NCI-H345 (cell line): ENCODE results near the gene SCUBE1.
A peak's percentile ranks its signal among the peaks of the same experiment; 100 is the strongest.

Experiments used
- DNase-seq: peaks from one replicate; lab custom pipeline; 2025; lab: John Stamatoyannopoulos, UW

The SCUBE1 gene

DNA sequence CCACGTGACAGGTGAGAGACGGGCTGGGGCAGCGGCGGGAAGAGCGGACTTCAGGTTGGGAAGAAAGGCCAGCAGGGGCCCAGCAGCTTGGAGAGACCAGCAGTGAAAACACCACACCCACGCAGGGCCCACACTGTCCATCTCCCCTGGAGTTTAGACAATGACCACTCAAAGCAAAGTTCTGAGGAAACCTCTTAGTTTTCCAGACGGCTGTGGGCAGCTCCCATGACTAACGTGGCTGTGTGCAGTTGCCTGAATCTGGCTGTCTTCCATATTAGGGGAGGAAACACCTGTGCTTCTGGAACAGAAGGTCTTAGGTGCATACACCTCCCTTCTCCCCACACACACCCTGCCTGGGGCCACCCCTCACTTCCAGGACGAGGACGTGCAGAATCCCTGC lies 85.6 kb downstream of the SCUBE1 start:
- DNase-seq: no peak

DNA sequence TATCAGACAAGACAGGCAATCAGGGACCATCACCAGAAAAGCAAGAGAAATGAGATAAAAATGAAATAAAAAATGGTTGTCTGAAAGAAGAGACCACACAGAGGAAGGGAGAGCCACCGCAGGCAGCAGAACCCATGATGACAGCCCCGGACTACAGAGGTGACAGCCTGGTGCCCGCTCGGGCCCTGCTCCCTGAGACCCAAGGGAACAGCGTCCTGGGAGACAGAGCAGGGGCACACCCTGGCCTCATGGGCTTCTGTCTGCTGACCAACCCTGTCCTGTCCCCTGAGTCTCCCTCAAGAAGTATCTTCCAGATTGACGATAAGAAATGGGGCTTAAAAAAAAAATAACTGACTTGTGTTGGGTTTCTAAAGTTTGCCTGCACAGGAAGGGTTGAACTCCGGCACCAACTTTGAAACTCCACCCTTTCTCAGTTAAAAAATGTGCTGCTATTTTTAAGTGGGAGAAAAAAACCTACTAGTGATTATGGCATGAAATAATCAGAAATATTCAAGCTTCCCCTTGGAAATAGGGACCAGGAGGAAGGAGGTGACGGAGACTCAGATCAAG lies 86.1 kb downstream of the SCUBE1 start:
- DNase-seq: no peak

DNA sequence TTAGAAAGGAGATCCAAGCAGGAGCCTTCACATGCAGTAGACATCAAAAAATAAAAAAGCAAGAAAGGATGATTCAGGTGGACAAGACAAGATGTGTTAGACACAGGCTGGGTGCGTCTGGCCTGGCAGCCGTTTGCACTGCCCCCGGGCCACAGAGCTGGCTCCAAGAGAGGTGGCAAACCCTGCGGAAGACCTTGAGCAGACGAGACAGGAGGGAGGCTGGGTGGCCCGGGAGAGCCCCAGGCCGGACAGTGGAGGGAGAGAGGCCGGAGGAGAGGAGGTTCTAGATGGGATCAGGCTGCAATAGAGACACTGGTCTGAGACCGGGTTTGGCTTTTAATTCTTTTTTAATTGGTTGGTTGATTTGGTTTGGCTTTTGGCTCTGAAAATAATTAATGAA lies 86.6 kb downstream of the SCUBE1 start:
- no peak for DNase-seq

DNA sequence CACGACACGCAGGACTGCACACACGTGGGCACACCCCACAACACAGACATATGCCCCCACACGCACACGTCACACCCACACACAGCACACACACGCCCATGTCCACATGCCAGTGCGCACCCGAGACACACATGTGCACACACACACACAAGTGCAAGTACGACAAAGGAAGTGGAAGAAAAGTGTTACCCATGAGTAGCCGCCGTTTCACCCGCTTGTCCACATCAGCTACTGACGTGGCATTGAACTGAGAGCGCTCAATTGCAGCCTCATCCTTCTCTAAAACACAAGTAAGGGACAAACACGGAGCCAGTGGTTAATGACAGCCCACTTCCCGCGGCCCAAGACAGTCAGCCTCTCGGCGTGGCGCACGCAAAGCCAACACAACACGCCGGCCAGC lies 87.9 kb downstream of the SCUBE1 start:
- DNase-seq: no peak

DNA sequence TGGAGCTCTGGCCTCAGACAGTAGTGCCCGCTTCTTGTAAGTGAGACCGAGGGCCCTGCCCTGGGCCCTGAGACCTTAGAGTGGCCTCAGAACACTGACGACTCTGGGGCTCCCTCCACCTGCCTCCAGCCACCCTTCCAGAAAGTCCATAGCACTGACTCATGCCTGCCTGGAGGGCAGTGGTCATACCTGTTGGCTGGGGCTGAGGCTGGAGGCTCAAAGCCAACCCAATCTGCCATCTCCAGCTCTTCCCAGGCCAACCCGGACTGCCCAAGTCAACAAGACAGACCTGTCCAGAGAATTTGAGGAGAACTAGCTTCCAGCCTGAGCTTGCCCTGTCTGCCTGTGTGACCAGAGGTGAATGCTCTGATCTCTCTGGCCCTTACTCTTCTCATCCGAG lies 89.3 kb downstream of the SCUBE1 start:
- DNase-seq: no peak

DNA sequence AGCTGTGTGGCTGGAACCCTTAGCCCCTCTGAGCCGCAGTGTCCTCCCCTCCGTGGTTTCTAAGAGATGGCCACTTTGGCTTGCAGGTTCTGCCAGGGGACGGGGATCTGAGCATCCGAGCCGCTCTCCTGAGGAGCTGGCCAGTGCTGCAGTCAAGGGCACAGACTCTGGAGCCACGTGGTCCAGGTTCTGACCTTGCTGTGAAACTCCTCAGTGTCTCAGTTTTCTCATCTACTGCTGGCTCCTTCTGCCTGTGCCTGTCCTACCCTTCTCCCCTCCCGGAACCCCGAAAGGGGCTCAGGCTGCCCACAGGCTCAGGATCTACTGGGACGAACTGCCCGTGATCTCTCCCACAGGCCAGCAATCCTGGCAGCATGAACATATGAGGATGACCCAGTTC lies 90.9 kb downstream of the SCUBE1 start:
- no peak for DNase-seq

DNA sequence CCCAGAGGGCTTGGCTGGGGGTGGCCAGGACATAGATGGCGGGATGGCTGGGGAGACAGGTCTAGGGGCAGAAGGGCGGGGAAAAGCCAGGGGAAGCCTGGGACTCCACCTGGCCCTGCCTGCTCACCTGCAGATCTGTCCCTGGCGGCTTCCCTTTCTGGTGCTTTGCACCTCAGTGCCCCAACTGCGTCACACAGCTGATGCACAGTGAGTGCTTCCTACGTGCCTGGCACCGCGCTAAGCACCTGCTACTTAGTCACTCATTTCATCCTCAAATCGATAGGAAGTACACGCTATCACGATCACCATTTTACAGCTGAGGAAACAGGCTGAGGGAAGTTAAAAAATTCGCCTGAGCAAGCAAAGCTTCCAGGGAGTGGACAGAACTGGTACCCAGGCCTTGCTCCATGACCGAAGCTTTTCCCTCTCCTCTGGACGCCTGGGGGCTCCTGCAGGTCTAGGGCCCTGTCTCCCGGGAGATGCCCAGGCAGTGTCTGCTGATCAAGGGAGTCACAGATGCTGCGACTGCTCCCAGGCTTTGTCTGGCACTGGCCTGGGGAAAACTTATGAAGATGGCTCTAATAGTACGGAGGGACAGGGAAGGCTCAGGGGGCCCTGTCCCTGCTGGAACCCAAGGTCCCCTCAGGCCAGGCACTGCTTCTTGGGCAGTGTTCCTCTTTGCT lies 93.2 kb downstream of the SCUBE1 start:
- no peak for DNase-seq

DNA sequence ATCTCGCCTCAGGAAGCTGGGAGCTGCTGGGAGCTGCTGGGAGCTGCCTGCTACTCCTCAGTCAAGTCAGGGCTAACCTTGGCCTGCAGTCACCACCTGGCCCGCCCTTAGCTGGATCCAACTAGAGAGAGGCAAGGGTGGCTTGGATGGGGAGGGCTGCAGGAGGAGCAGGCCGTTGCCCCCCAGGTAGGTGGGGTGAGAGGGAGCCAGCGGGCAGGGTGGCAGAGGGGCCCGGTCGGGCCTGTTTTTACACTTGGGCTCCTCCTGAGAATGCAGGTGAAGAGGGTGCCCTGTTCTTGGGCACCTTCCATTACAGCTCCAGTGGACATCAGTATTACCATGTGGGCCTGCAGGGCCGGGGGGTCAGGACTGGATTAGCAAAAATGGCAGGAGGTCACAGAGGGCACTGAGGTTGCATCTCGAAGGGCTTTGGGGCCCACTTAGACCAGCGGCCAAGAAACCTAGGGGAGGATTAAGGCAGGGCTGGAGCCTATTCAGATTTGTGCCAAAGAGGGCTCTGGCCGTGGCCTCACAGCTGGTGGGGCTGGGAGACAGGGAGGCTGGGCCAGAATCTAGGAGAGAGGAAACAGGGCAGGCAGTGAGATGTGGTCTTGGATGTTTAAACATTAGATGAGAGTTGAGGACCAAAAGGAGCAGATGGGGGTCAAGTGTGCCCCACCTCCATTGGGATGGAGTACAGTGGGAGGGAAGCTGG lies 95.5 kb downstream of the SCUBE1 start:
- no peak for DNase-seq

DNA sequence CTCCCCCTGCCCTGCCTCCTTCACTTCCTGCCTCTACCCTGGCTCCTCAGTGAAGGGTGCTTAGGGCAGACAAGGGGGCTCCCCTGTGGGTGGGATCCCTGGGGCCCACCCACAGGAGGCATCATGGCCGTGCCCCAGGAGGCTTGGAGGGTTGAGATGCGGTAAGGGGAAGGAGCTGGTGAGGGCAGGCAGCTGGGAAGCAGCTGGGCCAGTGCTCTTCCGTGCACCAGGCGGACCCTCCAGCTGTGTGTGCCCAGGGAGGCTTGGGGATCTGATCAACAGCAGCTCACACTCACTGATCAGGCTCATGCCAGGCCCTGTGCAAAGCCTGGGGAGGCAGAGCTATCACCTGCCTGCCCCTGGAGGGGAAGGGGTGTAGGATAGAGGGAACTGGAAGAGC lies 97.0 kb downstream of the SCUBE1 start:
- peak; percentile 60 for DNase-seq

DNA sequence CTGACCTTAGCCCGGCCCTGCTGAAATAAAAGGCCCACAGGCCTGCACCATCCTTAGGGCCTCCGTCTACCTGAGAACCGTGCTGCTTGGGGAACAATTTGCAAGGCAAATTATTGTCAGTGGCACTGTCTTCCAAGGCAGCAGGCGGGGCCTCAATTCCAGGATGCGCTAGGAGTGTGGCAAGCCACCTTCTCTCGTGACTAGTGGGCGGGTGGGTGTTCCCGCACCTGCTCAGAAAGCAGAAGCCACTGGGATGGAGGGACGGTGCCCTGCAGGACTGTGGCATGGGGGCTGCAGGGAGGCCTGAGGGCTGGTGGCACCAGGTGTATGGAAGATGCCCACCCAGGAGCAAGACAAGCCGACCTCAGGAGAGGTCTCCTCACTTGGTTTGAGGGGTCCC lies 97.5 kb downstream of the SCUBE1 start:
- DNase-seq: no peak

DNA sequence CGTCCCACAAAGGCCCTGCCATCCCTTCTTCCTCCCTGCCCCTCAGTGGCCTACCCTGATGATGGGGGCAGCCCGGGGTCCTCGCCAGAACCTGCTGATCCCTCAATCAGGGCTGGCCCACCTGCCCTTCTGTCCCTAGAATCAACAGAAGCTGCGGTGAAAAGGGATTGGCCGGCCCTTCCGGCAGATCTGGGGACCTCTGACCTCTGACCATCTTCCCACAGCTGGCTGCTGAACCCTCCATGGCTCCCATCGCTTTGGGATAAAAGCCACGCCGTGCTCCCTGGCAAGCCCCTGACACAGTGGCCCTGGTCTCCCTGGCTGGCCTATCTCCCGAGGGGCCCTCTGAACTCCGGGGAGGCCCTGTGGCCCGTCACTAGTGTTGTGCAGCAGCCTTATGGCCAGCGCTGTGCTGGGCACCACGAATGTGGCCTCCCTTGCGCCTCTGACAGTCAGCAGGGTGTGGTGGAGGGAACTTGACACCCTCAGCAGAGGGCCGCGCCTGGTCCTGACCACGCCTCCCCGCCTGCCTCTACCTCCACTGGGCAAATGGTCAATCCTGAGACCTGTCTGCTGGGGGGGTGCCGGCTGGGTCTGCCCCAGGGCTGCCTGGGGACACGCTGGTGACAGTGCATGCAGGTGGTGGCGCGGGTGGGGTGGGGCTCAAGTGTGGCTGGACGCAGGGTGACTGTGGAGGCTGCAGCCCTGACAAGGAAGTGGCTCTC lies 98.2 kb downstream of the SCUBE1 start:
- DNase-seq: no peak

DNA sequence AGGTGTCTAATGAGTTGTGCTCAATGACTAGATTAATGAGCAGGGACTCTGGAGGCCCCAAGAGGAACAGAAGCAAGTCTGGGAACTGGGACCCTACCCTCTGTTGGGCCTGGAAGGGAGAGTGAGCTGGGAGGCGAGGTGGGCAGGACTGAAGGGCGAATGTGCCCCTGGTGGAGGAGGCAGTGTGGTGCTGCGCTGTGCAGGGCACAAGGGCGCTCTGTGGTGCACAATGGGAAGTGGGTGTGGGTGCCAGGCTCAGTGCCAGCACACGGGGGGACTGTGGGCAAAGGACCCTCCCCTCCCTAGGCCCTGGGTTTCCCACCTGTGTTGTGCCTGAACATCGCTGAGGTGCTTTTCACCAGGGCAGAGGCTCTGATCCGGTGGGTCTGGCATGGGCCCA lies 98.8 kb downstream of the SCUBE1 start:
- DNase-seq: no peak

DNA sequence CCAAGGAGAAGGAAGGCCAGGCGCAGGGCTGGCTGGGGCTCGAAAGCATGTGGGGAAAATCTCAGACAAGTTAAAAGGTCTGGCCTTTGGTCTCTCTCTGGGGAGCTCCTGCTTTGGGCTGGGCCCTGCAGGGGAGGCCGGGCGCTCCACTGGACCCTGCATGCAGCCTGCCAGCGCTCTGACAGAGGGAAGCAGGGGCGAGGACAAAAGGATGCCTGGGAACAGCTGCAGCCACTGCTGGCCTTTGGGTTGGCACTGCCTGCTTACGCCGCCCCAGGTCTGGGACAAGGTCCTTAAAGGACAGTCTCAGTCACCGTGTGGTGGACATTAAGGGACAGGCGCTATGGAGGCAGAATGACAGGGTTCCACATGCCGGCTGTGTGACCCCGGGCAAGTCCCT lies 99.8 kb downstream of the SCUBE1 start:
- DNase-seq: no peak

DNA sequence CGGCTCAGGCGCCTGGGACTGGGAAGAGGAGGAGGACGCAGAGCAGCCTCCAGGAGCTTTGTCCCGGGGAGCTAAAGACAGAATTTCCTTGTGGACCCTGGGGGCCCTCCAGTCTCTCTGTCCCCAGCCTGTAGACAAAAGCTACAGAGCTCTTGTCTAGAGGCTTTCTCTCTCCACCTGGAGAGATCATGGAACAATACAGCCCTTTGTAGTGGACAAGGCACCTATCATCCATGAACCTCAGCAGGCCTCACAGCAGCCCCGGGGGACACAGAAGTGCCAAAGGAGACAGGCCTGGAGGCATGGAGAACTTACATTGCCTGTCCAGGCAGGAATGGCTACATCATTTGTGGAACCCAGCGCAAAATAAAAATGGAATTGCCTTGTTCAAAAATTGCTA lies 100.5 kb downstream of the SCUBE1 start:
- DNase-seq: no peak

DNA sequence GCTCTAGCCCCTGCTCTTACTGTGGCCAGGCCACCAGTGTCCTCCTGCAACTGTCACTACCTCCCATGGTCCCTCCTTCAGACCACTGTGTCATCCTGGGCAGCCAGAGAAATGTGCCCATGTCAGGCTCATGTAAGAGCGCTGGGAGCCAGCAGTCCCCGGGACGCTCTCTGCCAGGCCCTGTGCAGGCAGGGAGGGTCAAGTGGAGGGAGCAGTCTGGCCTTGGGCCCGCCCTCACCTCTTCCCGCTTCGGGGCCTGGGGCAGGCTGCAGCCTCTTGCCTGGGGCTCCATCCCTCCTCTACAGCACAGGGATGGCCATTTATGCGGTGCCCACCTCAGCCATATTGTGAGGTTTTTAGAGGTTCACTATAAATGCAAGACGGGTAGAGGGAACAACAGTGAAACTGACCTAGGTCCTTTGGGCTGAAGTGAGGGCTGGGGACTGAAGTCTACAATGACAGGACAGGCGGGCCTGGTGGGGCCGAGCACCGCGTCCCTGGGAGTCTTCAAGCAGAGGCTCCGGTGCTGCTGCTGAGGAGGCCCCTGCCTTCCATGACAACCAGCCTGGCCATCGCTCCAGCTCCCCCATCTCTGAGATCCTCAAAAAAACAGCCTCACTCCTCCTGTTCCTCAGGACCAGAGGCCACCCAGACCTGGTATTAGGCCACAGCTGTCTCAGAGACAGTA lies 101.3 kb downstream of the SCUBE1 start:
- no peak for DNase-seq

DNA sequence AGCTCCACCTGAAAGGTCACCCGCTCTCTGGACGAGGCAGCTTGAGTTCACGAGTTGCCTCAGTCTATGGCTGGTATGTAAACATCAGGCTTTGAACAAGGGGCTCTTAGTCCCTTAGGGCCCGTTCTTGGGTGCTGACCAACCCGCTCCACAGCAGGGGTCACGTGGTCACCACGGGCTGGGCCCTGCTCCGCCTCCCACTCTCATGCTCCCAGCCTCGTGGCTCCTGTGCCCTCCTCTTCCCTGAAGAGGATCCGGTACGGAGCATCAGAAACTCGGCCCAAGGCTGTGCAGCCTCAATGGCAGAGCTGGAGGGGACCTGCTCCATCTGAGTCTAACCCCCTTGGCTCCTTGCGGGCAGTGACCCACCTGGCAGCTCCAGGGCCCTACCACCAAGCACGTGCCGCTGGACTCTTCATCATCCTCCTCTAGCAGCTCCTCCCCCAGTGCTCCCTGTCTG lies 102.0 kb downstream of the SCUBE1 start:
- DNase-seq: no peak

DNA sequence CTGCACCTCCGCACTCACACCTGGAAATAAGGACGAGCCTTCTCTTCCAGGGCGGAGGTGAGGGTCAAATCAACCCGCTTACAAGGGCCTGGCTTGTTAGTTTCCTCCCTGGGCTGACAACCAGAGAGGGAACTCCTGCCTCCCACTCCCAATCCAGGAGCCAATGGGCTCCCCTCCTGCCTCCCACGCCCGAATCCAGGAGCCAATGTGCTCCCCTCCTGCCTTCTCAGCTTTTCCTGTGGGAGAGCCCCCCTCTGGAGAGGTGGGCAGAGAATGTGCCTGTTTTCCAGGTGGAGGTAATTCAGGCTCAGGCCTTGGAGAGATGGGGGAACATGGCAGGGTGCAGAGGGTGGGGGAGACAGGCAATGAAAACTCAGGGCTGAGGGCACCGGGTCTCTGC lies 102.6 kb downstream of the SCUBE1 start:
- no peak for DNase-seq

DNA sequence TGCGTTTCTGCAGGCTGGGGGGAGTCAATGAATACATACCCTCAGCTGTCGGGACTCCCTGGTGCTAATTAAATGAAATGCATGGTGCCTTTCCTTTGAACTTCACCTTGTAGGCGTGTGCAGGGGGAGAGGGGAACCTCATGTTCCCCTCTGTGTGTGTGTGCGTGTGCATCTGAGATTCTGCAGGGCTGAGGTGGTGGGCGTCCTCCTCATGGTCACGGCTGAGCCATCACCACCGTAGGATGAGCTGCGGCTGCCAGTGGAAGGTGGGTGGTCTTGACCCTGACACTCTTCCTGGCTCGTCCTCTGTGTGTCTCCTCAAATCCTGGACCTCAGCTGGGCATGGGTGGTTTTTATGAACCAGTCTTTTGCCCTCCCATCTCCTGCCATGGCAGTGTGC lies 103.2 kb downstream of the SCUBE1 start:
- DNase-seq: no peak

DNA sequence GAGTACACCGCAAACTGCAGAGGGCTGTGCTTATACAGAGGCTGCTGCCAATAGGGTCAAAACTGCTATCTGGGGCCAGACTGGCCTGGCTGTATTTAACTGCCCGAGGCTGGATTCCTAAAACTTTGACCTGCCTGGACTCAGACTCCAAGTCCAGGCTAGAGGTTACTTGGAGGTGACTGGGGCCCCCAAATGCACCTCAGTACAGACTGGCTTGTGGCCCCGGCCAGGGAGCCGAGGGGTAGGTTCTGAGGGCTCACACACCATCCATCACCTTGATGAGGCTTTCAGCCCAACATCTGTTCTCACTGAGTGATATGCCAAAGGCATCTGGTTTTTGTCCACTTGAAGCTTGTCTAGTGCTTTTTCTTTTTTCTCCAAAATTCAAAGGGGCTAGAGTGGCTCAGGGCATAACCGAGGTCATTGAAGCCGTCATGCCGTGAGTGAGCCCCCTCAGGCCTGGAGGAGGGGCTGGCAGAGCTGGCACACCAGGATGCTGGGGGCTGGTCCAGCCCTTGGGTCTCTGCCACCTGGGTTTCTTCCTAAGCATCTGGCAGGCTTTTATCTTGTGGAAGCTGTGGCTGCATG lies 103.9 kb downstream of the SCUBE1 start:
- no peak for DNase-seq

DNA sequence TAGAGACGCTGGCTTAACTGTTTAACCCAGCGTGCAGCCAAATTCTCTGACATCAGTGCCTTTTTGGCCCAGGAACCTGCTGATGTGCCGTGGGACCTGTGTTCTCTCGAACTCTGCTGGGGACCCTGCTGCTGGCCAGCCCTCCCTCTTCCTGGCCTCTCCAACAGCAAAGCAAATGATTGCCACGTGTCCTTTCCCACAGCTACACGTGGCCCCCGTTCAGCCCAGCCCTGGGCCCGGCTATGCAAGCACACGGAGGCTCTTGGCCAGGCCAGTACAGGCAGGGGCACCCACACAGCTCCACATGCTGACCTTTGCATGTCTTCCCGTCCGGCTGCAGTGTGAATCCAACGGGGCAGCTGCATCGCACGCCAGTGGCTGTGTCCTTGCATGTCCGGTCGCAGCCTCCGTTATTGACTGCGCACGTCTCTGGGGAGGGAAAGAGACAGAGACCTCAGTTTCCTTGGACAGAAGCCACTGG lies 104.6 kb downstream of the SCUBE1 start:
- DNase-seq: no peak

DNA sequence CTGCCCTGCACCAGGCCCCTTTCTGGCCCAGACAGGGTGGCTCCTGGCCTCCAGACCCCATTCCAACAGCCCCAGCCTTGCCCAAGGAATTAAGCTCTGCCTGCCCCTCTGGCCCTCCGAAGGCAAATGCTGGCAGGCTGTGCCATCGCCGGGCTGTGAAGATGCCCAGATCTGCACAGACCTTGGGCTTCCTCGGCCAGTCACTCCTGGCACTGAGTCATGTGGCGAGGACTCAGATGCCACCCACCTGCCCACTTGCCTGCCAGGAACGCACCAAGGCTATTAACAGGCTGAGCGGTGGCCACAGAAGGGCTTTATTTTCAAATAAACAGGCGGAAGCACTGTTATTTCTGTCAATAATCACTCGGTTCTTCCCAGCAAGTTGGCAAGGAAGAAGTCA lies 105.9 kb downstream of the SCUBE1 start:
- no peak for DNase-seq
